ENCODE results near the gene PARP4.
A peak's percentile ranks its signal among the peaks of the same experiment; 100 is the strongest.
"Not testable (repeated sequence)": the region's sequence is repeated elsewhere in the genome, so short reads cannot be mapped to it uniquely, and the experiment has no call there.

Gene PARP4

DNA sequence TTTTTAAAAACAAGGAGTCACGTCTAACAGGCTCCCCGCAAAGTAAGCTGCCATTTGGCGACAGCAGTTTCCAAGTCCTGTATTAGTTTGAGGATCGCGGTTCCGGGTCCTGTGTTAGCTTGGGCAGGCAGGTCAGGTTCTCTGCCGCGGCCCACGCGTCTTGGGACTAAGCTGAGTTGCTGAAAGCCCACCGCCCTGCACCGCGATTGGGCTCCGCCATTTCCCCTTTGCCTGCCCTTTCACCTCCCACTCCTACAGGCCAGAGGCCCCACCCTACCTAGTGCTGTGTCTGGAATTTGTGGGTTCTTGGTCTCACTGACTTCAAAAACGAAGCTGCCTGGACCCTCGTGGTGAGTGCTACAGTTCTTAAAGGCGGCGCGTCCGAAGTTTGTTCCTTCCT lies 6.8 kb downstream of the PARP4 start:
- no peak for DNase-seq (ENCODE audit: low spot score)

DNA sequence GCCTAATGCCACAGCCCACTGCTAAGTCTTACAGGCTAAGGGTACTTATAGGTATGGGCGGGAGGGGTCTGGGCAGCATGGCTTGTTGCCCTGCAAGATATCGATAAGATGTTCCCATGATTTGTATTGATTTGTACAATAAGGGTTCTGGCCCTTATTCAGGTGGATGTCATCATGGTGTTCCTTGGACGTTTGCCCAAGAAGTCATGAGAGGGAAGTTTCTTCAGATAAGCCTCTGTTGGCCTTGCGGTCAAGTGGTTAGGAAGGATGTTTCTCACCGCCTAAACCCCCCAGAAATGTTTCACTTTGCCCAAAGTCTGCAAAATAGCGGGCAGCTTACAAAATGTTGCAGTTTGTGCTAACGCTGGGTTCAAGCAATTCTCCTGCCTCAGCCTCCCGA lies 7.3 kb downstream of the PARP4 start:
- no peak for DNase-seq (ENCODE audit: low spot score)

DNA sequence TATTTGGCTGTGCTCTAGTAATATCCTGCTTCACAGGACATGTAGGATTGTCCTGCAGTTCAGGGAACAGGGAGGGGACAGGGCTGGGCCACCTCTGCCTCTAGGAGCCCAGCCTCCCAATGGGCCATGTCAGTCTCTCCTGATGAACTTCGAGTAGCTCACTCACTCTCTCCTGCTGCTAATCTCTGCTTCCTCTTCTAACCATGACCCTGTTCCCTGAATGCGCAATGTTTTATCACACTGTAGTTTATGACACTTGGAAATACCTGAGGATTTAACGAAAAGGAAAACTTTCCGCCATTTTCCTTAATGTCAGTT lies 9.2 kb downstream of the PARP4 start:
- no peak for DNase-seq (ENCODE audit: low spot score)

DNA sequence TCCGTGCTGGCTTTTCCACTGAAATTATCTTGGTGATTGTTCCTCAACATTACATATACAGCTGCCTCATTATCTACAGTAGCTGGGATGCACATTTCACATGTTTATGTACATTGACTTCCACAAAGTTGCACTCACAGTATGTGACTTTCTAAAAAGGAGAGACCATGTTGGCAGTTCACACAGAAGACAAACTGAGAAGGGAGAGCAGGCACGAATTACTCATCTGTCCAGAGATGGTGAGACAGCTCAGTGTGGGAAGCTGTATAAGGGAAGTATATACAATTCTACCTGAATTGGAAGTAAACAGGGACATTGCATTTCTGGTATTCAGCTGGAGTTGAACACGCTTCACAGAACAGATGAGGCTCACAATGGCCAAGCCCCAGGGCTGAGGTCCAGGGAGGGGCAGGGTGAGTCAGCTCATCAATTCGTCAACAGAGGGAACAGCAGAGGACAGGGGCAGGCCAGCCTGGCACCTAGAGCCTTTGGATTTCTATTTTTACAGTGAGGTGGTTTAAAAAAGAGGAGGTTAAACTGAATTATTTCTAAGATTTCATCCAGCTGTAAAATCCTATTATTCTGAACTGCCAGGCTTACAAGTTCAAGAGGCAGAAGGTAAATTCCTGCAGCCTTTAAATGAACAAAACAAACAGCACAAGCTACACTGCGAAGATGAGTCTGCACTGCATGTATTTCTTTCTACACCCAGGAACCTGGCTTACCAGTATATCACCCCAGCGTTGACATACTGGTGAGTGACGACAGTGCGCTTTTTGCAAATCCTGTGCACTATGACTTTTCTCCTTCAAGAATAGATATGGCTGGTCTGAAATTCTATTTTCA lies 9.8 kb downstream of the PARP4 start:
- no peak for DNase-seq (ENCODE audit: low spot score)

DNA sequence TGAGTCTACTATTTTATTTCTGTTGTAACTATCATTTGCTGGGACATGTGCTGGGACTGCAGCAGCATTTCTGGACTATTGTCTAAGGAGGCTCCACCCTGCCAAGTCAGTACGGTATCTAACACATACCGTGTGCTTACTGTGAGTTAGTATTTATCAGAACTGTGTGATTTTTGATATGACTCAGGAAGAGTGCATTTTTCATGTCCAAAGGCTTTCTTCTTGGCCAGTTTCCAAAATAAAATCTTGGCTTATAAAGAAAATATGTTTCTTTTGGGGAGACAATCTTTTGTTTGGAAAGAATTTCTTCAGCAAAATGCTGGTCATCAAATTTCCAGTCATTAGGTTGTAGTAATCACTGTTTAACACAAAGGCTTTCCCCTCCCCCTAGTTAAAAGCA lies 11.6 kb downstream of the PARP4 start:
- DNase-seq (ENCODE audit: low spot score) = peak; percentile 83

DNA sequence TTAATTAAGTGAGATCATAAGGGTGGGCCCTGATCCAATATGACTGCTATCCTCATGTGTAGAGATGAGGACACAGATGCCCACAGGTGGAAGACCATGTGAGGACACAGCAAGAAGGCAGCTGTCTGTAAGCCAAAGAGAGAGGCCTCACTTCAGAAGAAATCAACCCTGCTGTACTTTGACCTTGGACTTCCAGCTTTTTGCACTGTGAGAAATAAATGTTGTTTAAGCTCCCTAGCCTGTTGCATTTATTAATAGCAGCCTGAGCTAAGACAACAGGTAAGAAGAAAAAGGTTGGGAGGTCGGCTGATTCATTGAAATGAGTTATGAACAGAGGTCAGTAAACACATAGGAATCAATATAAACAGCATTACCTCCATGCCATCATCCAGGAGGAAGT lies 14.8 kb downstream of the PARP4 start:
- DNase-seq (ENCODE audit: low spot score) = no peak

DNA sequence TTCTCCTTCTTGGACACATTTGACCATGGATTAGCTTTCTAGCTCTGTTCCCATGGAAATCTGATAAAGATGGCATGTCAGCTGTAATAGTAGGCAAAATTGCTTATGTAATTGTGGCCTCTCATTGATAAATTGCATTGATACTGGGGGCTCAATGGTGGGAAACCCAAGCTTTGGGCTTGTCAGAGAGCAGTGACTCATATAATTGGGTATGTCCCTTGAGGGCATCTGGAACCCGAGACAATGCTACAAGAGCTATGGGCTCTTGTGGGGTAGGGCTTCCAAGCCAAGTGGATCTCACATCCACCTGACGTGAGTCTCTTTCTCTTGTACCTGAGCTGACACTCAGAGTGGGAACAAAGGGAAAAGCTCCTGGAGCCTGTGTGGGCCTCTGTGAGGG lies 16.3 kb downstream of the PARP4 start:
- DNase-seq (ENCODE audit: low spot score) = not testable (repeated sequence)

DNA sequence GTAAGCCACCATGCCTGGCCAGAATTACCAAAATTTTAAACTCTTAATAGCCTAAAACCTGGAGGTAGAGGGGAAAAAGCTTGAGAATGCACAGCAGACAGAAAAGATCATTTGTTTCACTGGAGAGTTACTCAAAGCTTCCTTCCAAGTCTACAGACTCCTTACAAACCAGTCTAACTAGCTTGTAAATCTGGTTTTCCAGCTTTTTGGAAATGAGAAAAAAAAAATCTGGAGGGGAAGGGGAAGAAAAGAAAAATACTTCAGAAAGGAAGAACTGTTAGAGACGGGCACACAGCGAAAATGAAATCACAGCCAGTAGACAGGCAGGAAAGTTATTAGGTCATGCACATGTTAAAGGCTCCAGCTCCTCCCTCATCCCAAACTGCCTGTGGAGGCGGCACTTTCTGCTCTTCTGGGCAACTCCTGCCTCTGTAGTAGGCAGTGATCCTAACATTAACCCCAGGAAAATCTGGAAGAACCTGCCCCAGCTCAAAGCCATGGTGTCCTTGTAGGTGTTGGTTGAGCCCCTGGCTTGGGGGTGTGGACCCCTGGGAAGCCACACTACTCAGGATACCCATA lies 17.3 kb downstream of the PARP4 start:
- DNase-seq (ENCODE audit: low spot score) = no peak

DNA sequence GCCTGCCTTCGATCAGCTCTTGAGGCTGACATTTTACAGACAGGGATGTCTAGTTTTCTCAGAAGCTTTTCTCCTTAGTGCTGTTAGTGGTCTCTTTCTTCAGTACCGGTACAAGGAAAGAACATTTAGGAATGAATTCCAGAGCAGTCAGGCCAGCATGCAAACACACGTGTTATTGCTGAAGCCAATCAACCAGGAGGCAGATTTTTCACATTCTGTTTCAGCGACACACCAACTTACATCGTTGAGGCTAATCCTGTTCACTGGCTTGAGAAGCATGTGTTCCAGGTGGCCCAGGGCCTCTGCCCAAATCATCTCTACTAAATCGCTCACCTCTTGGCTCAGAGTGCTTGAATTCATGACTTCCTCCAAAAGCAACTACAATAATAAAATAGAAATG lies 19.2 kb downstream of the PARP4 start:
- no peak for DNase-seq (ENCODE audit: low spot score)

DNA sequence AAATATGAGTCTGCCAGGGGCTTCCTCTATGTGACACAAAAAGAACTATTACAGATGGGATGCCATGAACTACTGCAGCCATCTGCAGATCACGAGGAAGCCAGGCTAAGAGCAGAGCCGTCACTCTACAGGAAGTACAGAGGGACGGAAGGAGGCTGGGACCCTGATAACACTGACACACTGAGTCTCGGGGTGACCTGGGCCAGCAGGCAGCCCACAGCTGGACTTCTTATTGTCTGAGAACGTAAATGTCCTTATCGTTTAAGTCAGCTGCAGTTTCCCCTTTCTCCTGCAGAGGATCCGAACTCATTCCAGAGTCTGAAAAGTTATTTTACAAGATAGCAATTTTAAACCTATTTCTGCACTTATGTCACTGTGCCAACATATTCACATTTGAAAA lies 20.7 kb downstream of the PARP4 start:
- DNase-seq (ENCODE audit: low spot score) = peak; percentile 61

DNA sequence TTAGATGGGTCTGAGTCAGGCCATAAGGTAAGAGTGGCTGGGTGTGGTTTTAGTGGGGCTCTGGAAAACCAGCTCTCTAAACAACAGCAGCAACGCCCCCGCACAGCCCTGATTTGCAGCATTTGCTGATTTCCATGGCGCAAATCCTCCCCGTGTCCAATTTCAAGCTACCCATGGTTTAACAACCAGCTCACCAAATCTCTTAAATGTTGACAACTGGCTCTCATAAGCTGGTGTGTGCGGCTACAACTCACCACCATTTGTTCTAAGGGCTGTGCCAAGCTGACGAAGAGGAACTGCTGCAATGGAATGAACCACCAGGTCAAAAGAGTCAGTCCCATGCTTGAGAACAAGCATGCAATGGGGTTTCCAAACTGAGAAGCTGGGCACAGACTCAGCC lies 22.9 kb downstream of the PARP4 start:
- no peak for DNase-seq (ENCODE audit: low spot score)

DNA sequence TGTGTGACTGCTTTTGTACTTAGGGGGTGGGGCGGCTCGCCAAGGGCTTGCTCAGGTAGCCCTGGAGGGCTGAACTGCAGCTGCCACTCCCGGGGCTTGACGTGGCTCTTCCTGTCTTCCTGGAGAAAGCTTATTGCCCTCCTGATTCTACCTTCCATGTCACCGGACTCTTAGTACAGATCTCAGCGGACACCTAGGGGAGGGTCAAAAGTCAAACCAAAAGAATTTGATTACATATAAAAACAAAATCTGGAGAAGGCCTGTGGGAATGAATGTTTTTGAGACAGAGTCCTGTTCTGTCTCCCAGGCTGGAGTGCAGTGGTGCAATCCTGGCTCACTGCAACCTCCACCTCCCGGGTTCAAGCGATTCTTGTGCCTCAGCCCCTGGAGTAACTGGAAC lies 24.5 kb downstream of the PARP4 start:
- not testable (repeated sequence) for DNase-seq (ENCODE audit: low spot score)

DNA sequence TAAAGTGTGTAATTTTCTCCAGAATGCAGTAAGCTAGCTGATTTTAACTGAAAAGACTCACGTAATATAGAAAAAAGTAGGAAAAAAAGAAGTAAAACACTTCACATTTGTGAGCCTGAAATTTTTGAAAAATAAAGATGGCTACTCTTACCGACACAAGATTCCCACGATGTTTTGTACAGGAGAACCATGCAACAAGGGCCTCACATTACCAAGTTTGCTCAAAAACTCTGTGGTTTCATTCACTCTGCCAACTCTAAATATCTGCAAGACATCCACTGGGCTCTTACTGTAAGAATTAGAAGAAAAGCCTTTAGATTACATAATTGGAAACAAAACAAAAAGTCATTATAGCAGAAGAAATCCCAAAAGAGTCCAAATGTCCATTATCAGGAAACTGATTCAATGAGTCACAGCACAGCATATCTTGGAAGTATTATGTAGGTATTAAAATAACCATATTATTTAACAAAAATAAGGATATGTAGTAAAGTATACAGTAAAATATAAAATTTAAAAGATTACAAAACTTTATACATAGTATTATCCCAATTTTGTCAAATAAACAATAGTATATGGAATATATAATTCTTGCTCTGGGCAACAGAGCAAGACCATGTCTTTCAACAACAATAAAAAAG lies 26.4 kb downstream of the PARP4 start:
- DNase-seq (ENCODE audit: low spot score) = not testable (repeated sequence)

DNA sequence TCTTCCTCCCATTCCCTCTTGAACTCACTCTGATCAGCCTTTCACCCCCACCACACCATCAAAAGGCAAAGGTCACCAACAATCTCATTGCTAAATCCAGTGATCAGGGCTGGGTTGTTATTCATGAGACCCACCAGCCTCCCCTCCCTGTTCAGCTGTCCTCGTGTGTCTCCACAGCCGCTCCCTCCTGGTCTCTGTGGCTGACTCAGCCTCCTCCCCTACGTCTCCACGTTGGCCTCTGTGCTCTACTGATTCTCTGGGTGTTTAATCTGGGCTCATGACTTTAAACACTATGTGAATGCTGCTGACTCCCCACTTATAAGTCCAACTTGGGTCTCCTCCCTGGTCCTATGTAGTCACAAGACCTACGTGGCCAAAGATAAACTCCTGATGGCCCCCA lies 38.9 kb downstream of the PARP4 start:
- no peak for DNase-seq (ENCODE audit: low spot score)

DNA sequence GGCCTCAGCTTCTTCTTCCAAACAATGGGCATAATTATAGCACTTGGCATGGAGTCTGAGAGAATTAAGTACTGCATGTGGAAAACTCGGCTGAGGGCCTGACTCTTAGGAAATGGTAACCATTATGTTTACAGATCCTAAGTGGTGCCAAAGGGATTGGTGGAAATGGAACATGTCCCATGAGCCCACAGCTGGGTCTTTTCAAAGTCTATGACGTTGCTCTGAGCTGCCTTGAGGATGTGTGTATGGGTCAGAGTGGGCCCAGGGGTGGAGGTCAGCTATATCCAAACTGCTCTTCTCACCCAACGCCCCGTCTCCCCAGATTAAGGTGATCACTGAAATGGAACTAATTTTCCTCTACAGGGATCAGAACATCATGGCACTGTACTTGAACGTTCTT lies 40.4 kb downstream of the PARP4 start:
- DNase-seq (ENCODE audit: low spot score) = not testable (repeated sequence)

DNA sequence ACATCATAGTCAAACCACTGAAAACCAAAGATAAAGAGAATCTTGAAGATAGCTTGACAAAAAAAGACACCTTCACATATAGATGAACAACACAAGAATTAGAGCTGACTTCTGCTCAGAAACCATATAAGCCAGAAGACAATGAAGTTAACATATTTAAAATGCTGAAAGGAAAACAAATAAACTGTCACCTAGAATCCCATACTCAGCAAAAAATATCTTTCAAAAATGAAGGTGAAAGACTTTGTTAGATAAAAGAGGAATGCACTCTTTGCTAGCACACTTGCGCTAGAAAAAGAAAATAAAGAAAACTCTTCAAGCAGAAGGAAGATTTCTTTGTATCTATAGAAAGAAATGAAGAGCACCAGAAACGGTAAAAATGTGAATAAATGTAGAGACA lies 49.5 kb downstream of the PARP4 start:
- DNase-seq (ENCODE audit: low spot score) = no peak

DNA sequence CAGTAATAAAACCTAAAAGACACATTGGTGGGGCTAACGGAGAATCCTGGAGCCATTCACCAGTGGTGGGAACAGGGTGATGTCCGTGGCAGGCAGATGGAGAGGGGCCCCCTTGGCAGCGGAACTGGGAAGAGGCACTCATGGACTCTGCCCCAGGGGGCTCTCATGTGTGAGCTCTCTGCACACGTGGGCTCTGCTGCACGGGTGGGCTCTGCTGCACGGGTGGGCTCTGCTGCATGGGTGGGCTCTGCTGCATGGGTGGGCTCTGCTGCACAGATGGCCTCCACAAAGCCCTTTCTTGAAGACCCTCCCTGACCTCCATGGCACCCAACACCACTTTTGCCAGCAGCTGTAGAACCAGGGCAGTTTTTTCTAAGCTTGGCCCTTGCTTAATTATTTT lies 52.3 kb downstream of the PARP4 start:
- DNase-seq (ENCODE audit: low spot score) = no peak

DNA sequence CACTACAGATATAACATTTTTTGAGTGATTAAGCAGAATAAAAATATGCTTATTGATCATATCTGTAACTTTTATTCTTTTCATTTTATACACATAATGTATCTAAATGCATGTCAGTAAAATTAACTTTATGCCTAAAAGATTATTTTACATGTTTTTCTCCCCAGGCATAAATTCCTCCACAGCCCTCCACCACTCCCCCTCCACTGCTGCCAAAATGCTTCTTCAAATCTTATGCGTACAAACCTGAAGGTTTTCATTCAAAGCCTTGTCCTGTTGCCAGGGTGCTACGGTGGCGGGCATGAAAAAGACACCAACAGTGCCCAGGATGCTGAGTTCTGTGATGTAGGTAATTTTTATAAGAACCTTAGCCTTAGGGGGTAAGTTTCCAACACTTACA lies 52.9 kb downstream of the PARP4 start:
- DNase-seq (ENCODE audit: low spot score) = no peak

DNA sequence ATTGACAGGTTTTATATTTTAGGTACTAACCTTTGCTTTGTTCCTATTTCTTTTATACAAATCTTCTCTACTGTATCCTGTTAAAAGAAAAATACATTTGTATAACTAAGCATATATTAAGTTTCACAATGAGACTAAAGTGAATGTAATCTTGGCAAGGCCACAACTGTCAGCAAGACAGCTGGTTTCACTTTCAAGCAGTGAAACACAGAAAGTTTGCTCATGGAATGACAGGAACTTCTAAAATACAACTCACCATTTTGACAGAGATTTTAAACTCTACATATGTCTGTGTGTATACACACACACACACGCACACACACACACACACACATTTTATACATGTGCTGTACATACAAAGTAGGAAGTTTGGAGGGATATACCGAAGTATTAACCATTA lies 53.3 kb downstream of the PARP4 start:
- DNase-seq (ENCODE audit: low spot score) = no peak

DNA sequence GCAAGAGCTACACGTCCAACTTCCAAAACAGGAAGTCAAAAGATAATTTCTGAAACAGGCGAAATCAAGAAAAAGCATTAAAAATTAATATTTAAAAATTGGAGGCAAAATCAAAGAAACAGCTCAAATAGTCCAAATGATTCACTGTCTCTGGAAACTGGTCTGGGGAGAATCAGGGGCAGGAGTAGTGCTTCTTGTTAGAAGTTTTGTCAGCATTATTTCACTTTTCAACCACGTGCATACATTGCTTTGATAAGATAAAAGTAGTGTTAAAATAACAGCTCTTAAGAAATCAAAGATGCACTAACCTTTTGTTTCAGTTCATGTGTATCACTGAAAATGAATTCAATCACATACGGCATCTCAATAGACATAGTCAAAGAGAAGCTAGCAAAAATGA lies 53.8 kb downstream of the PARP4 start:
- DNase-seq (ENCODE audit: low spot score) = no peak

DNA sequence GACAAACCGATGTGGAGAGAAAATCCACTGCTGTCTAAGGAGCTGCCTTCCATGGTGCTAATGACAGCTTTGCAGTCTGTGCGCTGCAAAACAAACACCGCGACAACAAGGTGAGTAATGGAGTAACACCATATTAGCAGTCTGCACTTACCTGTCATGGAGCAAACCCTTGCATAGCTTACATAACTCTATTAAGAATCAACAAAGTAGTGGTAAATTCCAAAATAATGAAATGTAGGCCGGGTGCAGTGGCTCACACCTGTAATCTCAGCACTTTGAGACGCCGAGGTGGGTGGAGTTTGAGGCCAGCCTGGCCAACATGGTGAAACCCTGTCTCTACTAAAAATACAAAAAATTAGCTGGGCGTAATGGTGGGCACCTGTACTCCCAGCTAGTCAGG lies 56.2 kb downstream of the PARP4 start:
- no peak for DNase-seq (ENCODE audit: low spot score)

DNA sequence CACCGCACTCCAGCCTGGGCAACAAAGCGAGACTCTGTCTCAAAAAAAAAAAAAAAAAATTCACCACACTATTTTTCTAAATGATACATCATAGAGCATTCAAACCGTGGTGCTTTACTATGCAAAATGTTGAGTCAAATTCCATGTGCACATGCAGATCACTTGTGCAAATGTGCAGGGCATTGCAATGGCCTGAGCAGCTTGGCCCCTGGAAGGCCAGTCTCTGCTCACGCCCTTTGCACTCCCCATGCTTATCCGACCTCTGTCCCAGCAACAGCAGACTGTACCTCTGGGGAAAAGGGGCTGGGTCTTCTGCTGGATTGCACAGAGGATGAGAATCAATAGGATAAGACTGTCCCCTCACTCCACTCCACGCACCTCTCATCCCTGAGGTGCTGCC lies 58.5 kb downstream of the PARP4 start:
- no peak for DNase-seq (ENCODE audit: low spot score)

DNA sequence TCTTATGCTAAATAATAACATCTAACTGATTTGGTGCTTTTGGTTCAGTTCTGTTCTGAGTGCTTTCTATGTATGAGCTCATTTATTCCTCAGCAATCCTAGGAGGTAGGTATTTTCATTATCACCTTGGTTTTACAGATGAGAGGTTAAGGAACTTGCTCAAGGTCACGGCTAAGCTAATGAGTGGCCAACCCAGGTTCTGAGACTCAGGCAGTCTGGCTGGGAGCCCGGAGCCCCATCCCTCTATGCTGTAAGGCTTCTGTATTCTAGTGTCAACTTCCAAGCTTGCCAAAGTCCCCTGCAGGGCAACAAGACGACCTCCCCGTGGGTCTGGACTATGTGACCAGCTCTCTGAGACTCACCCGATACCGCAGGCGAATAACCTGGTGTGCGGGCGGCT lies 60.5 kb downstream of the PARP4 start:
- no peak for DNase-seq (ENCODE audit: low spot score)

DNA sequence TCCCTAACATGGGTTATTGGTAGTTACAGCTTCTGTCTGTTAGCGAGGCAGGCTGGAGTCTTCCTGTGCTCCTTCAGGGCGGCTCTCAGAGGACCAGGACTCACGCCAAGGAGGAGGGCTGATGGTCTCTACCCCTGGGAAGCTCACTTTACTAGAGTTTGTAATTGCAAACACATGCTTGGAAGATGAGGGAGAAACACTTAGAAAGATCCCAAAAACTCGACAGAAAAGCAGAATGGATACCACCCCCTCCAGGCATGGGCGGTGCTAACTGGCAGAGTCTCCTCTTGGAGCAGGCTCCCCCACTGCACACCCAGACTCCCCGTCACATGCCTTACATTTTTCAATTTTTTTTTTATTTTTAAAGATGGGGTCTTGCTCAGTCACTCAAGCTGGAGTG lies 62.0 kb downstream of the PARP4 start:
- DNase-seq (ENCODE audit: low spot score) = no peak

Data from kidney capillary endothelial cell (primary cell).